K562 (cell line): ENCODE results near the gene PAF1. TPM values are rescaled to one million over a fixed set of nuclear protein-coding genes. Genes with fewer than 3 reads are reported as not detected.

Experiments used
- DDX20 ChIP-seq: fragments of 450-650 bp; IDR thresholded peaks from 2 replicates; pipeline ENCODE4 v1.6.1; 2016; ENCODE audit warnings: missing genetic modification characterization, low read depth, mild to moderate bottlenecking, missing compliant biosample characterization, moderate library complexity
- HDAC8 ChIP-seq: fragments of 450-650 bp; IDR thresholded peaks from 2 replicates; pipeline ENCODE4 v1.6.1; 2016; ENCODE audit warnings: mild to moderate bottlenecking, missing genetic modification characterization, moderate library complexity, missing compliant biosample characterization
- HOXB6 ChIP-seq: fragments of 250-450 bp; sonication (Bioruptor Pico); IDR thresholded peaks from 2 replicates; pipeline ENCODE4 v1.5.1; 2022; ENCODE audit warnings: mild to moderate bottlenecking, borderline replicate concordance
- MGA ChIP-seq: fragments of 450-650 bp; IDR thresholded peaks from 2 replicates; pipeline ENCODE4 v1.6.1; 2016; ENCODE audit warnings: mild to moderate bottlenecking, moderate library complexity
- NR3C1 ChIP-seq: sonication (generic); formaldehyde crosslinking; IDR thresholded peaks from 2 replicates; pipeline ENCODE4 v1.8.1; 2022; ENCODE audit warnings: missing genetic modification reagents
- POU5F1 ChIP-seq: fragments of 150-350 bp; IDR thresholded peaks from 2 replicates; pipeline ENCODE4 v1.6.1; 2014; ENCODE audit warnings: borderline replicate concordance, low read length, low read depth, mild to moderate bottlenecking; ENCODE audit not compliant: partially characterized antibody
- SLC30A9 ChIP-seq: fragments of 250-450 bp; sonication (Bioruptor Pico); IDR thresholded peaks from 2 replicates; pipeline ENCODE4 v1.8.0; 2022; ENCODE audit warnings: mild to moderate bottlenecking, moderate library complexity
- ZNF224 ChIP-seq: sonication (generic); formaldehyde crosslinking; IDR thresholded peaks from 2 replicates; pipeline ENCODE4 v1.8.0; 2022; ENCODE audit warnings: mild to moderate bottlenecking, missing genetic modification reagents
- ZNF507 ChIP-seq: conservative IDR thresholded peaks from 2 replicates; pipeline ENCODE4 v1.6.1; 2017; ENCODE audit warnings: missing genetic modification characterization, missing compliant biosample characterization
- ZNF586 ChIP-seq: fragments of 450-650 bp; formaldehyde crosslinking; conservative IDR thresholded peaks from 2 replicates; pipeline ENCODE4 v1.4.0; 2020; ENCODE audit warnings: mild to moderate bottlenecking, moderate library complexity
- ZNF655 ChIP-seq: fragments of 250-450 bp; sonication (Bioruptor Pico); IDR thresholded peaks from 2 replicates; pipeline ENCODE4 v1.5.0; 2021
- ZNF696 ChIP-seq: fragments of 250-450 bp; sonication (Bioruptor Pico); conservative IDR thresholded peaks from 2 replicates; pipeline ENCODE4 v1.4.0; 2020; ENCODE audit warnings: mild to moderate bottlenecking, moderate library complexity
- ZNF766 ChIP-seq: fragments of 200-800 bp; sonication (Bioruptor generic); conservative IDR thresholded peaks from 2 replicates; pipeline ENCODE4 v1.6.1; 2016; ENCODE audit warnings: missing genetic modification characterization, missing compliant biosample characterization
- polyA plus RNA-seq, 8 experiments: library from polyadenylated mRNA; depleted of rRNA in 4 of 8; stranded (reverse) in 5 of 8; unstranded in 3 of 8; fragments of >200 nt; fragmentation: Nextera tagmentation in 2 of 8; fragmentation: Illumina TruSeq in 1 of 8; extraction: Ambion mirVana in 2 of 8; extraction: Trizol in 1 of 8; gene quantifications; 2 replicates each; pipeline versions ENCODE4 v1.2.1 to v1.2.3, GENCODE V29; 2011 to 2014; ENCODE audit warnings: inconsistent platforms in 1 of 8, missing spikeins in 1 of 8
- total RNA-seq, 7 experiments: library from RNA; depleted of rRNA in 6 of 7; stranded (reverse); fragments of >200 nt in 6 of 7; fragmentation: Illumina TruSeq in 2 of 7; extraction: Trizol in 2 of 7; gene quantifications; 2 replicates each; pipeline versions ENCODE4 v1.2.1 to v1.2.3, GENCODE V29; 2011 to 2021; ENCODE audit warnings: low replicate concordance in 1 of 7
- TF ChIP-seq, protein P1 (sequence below): fragments of 450-650 bp; formaldehyde crosslinking; IDR thresholded peaks from 2 replicates; pipeline ENCODE4 v1.4.0; 2022; ENCODE audit warnings: missing genetic modification characterization

The PAF1 gene
- total and polyA plus RNA-seq, 9 of the 15 experiments (the other 6 are each of a cell fraction or from before 2014, with no cell fraction given), result 1.5 to 45.0 (median 33.8) TPM

DNA sequence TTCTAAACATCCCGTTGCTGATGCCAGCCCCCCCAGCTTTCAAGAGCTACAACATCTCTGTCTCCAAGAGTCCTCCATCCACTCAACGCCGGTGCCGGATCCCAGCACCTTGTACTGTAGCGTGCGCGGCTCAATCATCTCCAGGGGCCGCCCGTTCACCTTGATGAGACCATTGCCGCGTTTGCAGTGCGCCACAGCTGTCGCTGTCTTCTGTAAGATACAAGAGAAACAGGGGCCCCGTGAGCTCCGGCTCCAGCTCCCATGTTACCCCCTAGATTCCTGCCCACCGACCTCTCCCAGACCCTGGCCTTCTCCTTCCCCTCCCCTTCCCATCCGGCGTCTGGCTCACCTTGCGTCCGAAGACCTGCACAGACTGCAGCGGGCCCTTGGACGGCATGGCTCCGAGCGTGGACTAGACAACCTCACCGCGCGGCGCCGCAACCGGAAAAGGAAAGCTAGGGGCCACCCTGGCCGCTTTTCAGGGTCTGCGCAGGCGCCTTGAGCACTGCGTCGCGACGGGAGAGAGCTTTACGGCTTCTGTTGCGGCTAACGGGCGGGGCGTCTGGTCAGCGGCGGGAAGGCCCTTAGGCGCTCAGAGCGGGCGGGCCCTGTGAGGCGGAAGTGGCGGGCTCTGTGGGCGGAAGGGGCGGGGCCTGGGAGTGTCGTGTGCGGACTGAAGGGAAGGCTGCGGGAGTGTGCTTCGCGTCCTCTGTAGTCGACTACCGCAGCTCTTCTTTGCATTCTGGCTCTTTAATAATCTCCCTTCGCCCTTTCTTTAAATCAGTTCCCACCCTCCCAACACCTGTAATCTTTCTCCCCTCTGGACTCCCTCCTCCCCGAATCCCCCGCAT, 44.8 kb upstream of the PAF1 start, which contains the start of gene RPS16 (continued):
- TF ChIP-seq MGA (no peak; the same call in 1 of the 2 replicates), POU5F1 (peak; percentile 7), ZNF586 (CRISPR knock-in tag) (no peak), ZNF766 (no peak), DDX20 (tag) (no peak), ZNF696 (CRISPR knock-in tag) (no peak), NR3C1 (CRISPR knock-in tag) (no peak), ZNF507 (tag) (no peak), HOXB6 (no peak), SLC30A9 (CRISPR knock-in tag) (no peak), ZNF655 (CRISPR knock-in tag) (no peak), ZNF224 (CRISPR knock-in tag) (no peak), HDAC8 (no peak)
- TF ChIP-seq, protein P1, sequence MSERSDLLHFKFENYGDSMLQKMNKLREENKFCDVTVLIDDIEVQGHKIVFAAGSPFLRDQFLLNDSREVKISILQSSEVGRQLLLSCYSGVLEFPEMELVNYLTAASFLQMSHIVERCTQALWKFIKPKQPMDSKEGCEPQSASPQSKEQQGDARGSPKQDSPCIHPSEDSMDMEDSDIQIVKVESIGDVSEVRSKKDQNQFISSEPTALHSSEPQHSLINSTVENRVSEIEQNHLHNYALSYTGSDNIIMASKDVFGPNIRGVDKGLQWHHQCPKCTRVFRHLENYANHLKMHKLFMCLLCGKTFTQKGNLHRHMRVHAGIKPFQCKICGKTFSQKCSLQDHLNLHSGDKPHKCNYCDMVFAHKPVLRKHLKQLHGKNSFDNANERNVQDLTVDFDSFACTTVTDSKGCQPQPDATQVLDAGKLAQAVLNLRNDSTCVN (CRISPR knock-in tag), result no peak
